ENCODE measurements around the gene CDC25B.

Gene CDC25B

DNA sequence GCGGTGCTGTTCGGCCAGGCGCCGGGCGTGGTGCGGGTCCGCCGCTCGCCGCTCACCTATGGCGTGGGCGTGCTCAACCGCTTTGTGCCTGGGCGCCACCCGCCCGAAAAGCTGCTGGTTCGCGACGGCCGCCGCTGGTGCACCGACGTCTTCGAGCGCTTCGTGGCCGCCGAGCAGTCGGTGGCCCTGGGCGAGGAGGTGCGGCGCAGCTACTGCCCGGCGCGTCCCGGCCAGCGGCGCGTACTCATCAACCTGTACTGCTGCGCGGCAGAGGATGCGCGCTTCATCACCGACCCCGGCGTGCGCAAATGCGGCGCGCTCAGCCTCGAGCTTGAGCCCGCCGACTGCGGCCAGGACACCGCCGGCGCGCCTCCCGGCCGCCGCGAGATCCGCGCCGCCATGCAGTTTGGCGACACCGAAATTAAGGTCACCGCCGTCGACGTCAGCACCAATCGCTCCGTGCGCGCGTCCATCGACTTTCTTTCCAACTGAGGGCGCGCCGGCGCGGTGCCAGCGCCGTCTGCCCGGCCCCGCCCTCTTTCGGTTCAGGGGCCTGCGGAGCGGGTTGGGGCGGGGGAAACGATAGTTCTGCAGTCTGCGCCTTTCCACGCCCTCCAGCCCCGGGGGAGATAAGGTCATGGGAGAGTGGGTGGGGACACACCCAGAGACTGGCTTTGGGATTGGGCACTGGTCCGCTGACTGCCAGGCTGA lies 44.3 kb upstream of the CDC25B start:
- TF ChIP-seq, protein P1, sequence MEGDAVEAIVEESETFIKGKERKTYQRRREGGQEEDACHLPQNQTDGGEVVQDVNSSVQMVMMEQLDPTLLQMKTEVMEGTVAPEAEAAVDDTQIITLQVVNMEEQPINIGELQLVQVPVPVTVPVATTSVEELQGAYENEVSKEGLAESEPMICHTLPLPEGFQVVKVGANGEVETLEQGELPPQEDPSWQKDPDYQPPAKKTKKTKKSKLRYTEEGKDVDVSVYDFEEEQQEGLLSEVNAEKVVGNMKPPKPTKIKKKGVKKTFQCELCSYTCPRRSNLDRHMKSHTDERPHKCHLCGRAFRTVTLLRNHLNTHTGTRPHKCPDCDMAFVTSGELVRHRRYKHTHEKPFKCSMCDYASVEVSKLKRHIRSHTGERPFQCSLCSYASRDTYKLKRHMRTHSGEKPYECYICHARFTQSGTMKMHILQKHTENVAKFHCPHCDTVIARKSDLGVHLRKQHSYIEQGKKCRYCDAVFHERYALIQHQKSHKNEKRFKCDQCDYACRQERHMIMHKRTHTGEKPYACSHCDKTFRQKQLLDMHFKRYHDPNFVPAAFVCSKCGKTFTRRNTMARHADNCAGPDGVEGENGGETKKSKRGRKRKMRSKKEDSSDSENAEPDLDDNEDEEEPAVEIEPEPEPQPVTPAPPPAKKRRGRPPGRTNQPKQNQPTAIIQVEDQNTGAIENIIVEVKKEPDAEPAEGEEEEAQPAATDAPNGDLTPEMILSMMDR (IDR thresholded peaks at IDR 0.05; ENCODE audit: control insufficient read depth, insufficient read depth, low read depth, low read length, missing control alignments), result no peak
- H3K4me3 ChIP-seq (ENCODE audit: control insufficient read depth, low read depth, low read length), result no peak overlapping the region
- no peak for DNase-seq (ENCODE audit: low read depth)

DNA sequence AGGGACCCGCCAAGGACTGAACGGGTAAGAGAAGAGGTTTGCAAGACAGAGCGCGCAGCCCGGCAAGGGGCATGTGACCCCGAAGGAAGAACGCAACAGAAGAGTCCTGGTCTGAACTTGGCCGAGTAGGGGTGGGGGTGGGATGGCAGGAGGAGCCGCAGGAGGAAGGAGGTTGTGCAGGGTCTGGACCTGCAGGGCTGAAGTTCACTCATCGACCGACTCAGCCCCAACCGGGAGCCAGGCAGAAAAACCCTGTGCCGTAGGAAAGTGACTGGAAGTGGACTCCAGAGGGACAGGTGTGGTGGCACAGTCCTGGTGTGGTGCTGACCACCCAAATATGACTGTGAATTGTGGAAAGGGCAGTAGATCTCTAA lies 43.7 kb upstream of the CDC25B start:
- TF ChIP-seq, protein P1 (IDR thresholded peaks at IDR 0.05; ENCODE audit: control insufficient read depth, insufficient read depth, low read depth, low read length, missing control alignments), result no peak
- H3K4me3 ChIP-seq (ENCODE audit: control insufficient read depth, low read depth, low read length), result no peak overlapping the region
- no peak for DNase-seq (ENCODE audit: low read depth)

DNA sequence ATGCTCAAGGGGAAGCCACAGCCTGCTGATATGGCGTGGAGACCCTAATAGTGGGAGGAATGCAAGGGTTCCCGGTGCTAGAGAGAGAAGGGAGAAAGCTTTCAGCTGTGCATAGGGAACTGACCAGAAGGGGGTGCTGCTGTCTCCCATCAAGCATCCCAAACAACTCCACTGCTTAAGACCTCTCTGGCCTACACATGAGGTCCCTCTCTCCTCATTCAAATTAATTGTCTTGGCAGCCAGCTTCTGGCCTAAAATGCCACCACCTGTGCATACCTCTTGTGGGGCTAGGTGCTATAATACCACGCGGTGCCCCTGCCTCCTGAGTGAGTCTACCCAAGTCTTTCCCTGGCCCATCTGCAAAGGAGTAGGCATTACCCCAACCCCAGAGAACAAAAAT lies 43.0 kb upstream of the CDC25B start:
- TF ChIP-seq, protein P1 (IDR thresholded peaks at IDR 0.05; ENCODE audit: control insufficient read depth, insufficient read depth, low read depth, low read length, missing control alignments), result peak; percentile 91
- peak; percentile 52 for DNase-seq (ENCODE audit: low read depth)
- H3K4me3 ChIP-seq (ENCODE audit: control insufficient read depth, low read depth, low read length), result no peak overlapping the region

DNA sequence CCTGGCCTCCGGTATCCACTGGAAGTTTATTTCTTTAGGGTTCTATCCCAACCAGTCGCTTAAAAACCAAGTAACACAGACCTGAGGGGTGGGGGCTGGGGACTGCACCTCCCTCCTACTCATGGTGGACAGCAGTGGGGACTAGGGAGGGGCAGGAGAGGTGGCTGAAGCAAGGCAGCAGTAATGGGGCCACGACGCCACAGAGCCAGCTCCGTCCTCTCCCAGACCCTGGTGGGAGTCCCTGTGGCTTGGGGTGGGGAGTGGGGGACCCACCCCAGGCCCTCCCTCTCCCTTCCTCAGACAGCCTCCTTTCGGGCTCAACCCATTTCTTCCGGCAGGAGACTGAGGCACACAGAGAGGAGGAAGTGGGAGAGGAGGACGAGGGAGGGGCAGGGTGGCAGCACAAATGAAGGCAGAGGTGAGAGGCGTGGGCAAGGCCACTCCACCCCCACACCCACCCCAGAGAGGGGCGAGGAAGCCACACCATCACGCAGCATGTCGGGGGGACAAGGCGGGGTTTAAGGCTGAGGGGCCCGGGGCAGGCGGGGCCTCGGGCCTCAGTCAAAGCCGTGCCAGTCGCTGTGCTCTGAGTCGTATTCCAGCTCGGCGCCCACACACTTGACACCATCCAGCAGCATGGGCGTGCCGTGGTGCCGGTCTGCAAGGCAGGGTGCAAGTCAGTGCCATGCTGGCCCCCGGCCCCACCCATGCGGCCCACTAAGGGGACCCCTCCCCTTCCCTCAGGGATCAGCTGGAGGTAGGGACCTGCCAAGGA lies 42.4 kb upstream of the CDC25B start:
- H3K4me3 ChIP-seq (ENCODE audit: control insufficient read depth, low read depth, low read length), result no peak overlapping the region
- TF ChIP-seq, protein P1 (IDR thresholded peaks at IDR 0.05; ENCODE audit: control insufficient read depth, insufficient read depth, low read depth, low read length, missing control alignments), result no peak
- DNase-seq (ENCODE audit: low read depth), result no peak

DNA sequence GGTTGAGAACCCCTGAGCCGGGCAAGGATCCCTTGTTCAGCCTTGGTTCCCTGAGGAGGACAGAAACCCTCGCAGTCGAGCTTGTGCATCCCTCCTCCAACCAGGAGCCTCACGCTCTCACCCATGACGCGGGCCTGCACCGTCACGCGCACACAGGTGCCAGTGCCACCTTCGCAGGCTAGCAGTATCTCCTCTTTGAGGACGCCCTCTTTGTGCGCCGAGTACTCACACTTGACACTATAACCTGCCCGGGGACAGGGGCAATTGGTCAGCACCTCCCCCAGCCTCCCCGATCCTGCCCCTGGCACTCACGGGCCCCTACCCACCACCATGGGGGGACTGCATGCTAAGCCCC lies 41.9 kb upstream of the CDC25B start:
- no peak overlapping the region for H3K4me3 ChIP-seq (ENCODE audit: control insufficient read depth, low read depth, low read length)
- TF ChIP-seq, protein P1 (IDR thresholded peaks at IDR 0.05; ENCODE audit: control insufficient read depth, insufficient read depth, low read depth, low read length, missing control alignments), result no peak
- DNase-seq (ENCODE audit: low read depth), result no peak

DNA sequence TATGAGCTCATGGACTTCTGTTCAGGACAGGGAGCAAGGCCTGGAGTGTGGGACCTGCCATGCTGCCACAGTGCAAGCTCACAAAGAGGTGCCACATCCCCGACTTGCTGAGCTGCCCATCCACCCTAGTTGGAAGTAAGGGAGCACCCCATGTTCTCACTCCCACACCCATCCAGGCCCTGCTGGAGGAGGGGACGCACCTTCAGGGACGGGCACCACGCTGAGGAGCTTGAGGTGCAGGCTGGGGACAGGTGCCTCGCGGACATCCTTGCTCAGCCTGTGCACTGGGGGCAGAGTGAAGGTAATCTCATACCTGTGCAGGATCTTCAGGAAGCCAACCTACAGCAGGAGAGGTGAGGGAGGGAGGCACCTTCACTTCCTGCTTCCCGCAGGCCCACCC lies 40.8 kb upstream of the CDC25B start:
- TF ChIP-seq, protein P1 (IDR thresholded peaks at IDR 0.05; ENCODE audit: control insufficient read depth, insufficient read depth, low read depth, low read length, missing control alignments), result no peak
- H3K4me3 ChIP-seq (ENCODE audit: control insufficient read depth, low read depth, low read length), result no peak overlapping the region
- no peak for DNase-seq (ENCODE audit: low read depth)
